ENCODE measurements around the gene TUT1. TPM values are rescaled to one million over a fixed set of nuclear protein-coding genes. Genes with fewer than 3 reads are reported as not detected.

The TUT1 gene
- total and polyA plus RNA-seq, 9 donors = 7.8 to 16.9 (median 14.7) TPM

DNA sequence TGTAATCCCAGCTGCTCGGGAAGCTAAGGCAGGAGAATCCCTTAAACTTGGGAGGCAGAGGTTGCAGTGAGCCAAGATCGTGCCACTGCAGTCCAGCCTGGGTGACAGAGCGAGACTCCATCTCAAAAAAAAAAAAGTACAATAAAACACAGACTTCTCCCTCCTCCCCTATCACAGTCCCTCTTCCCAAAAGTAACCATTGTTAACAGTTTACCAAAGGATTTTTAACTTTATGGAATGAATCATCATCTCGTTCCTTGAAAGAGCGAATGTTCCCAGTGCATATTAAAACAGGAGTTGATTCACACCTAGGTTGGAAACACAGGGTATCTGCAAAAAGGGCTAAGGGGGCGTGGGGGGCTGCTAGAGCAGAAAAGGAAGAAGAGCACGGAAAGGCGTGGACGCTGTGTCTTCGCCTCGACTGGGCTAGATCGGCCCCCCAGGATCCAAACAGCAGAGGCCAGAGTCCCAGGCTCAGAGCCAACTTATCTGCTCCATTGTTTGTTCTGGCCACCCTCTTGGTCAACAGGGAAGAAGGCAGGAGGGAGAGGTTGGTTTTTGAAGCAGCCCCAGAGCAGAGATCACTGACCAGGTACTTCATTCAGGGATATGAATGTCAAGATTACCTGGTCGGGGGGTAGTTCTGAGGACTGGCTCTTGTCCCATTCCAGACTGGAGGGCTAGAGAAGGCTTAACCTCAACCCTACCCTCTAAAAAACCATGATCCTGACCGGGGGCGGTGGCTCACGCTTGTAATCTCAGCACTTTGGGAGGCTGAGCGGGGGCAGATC lies 42.6 kb downstream of the TUT1 start:
- Histone ChIP-seq H3K36me3 (ENCODE audit: control insufficient read depth, insufficient read depth, low read length) (no peaks in the 10 kb centered on the region), H3K9me3 (replicated peaks; ENCODE audit: control insufficient read depth, low read depth, low read length) (no peaks in the 10 kb centered on the region), H3K27me3 (ENCODE audit: control insufficient read depth, insufficient read depth, low read length) (no peaks in the 10 kb centered on the region), H3K4me1 (ENCODE audit: control insufficient read depth, insufficient read depth, low read length) (peaks cover 66% of the 10 kb centered on the region), H3K27ac (ENCODE audit: low read length) (no peak overlapping the region), H3K4me3 (ENCODE audit: low read length) (no peak overlapping the region)
- 80% methylated on average over 13 of the region's 17 CpGs for WGBS (ENCODE audit: insufficient coverage)
- DNase-seq = no peak

DNA sequence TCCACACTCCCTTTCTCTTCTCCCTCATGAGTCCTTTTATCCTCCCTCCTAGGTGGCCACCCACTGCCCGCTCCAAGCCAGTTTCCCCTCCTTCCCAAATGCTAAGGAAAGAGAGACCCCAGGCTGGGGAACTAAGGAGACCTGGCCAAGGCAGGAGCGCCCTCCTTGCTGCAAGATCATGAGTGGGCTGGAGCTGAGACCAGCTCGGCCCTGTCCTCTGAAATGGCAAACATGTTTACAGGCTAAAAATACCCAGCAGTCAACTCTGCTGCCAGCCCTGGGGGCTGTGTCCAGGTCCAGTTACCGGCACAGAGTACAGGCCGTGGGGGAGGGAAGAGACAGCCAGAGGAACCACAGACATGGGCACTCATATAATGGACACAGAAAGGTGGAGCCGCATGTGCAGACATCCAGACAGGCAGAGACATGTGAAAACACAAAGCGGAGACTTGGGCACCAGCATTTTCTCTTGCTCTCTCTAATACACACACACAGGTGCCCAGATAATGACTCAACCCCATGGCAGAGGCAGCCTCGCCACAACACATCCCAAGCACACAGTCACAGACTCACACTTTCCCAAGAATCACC lies 43.5 kb downstream of the TUT1 start:
- DNase-seq = peak; percentile 67
- WGBS (ENCODE audit: insufficient coverage) = 43% methylated on average over 5 of the region's 8 CpGs
- H3K27ac ChIP-seq (ENCODE audit: low read length) = peak overlapping the region; percentile 94
- H3K9me3 ChIP-seq (replicated peaks; ENCODE audit: control insufficient read depth, low read depth, low read length) = no peaks in the 10 kb centered on the region
- H3K36me3 ChIP-seq (ENCODE audit: control insufficient read depth, insufficient read depth, low read length) = peaks cover 4% of the 10 kb centered on the region
- peaks cover 66% of the 10 kb centered on the region for H3K4me1 ChIP-seq (ENCODE audit: control insufficient read depth, insufficient read depth, low read length)
- H3K4me3 ChIP-seq (ENCODE audit: low read length) = peak overlapping the region; percentile 99
- no peaks in the 10 kb centered on the region for H3K27me3 ChIP-seq (ENCODE audit: control insufficient read depth, insufficient read depth, low read length)

DNA sequence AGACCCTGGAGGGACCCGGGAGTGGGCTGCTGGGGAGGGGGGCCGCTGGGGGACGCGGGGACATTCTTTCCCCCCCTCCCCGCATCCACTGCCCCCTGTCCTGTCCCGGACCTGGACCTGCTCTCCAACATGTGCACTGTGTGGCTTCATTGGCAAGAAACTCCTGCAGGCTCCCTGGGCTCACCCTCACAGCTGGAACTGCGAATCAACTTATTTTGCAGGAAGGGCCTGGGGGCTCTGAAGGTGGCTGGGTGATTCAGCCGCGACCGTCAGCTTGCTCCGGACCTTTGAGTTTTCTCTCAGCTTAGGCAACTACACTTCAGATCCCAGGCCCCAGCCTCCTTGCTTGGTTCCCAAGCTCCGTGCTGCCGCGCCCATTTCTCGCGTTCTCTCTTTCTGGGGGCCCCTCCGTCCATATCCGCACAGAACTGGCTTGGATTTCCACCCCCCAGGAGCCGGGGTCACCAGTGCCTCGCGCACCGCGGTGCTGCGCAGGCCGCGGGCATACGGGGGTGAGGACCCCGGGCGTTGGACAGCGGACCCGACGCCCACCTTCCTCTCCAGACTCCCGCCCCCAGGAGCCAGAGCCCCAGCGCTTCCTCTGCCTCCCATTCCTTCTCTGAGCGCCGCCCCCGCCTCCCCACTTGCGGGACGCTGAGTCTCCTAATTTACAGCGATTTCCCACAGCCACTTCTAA lies 44.2 kb downstream of the TUT1 start:
- WGBS (ENCODE audit: insufficient coverage) = 0% methylated on average over 26 of the region's 40 CpGs
- peaks cover 66% of the 10 kb centered on the region for H3K4me1 ChIP-seq (ENCODE audit: control insufficient read depth, insufficient read depth, low read length)
- peak; percentile 79 for DNase-seq

DNA sequence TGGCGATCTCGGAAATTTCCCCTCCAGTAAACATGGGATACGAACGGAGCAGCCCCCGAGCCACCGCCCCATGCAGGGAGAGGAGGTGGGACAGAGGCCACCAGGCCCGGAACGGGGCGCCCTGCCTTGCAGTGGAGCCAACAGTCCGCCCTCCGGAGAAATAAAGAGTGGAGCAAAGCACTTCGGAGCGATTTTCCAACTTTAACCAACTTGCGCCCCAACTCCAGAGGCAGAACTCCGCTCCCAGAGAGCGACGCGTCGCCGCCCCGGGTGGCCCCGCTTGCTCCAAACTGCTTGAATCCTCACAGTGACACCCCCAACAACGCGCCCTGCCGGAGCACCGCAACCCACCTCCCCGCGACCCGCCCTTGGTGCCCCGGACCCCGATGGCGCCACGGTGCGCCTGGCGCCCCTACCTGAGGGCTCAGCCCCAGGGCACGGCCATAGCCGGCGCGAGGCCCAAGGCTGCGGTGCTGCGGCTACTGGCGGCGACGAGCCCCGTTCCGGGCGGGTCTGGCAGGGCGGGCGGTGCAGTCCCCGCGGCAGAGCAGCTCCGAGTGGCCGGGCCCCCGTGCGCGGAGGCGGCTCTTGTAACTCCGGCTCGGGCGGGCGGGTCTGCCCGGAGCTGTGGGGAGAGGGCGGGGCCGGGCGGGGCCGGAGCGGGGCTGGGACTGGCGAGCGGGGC lies 44.9 kb downstream of the TUT1 start, which contains the start of gene AHNAK:
Gene AHNAK, minus strand, starts transcription at position 563 of the 685 bp plus-strand sequence. CDS start 10,708 bp downstream, outside the sequence.
- no peaks in the 10 kb centered on the region for H3K27me3 ChIP-seq (ENCODE audit: control insufficient read depth, insufficient read depth, low read length)
- WGBS (ENCODE audit: insufficient coverage) = 0% methylated on average over 60 of the region's 69 CpGs
- no peaks in the 10 kb centered on the region for H3K9me3 ChIP-seq (replicated peaks; ENCODE audit: control insufficient read depth, low read depth, low read length)
- peaks cover 66% of the 10 kb centered on the region for H3K4me1 ChIP-seq (ENCODE audit: control insufficient read depth, insufficient read depth, low read length)
- H3K4me3 ChIP-seq (ENCODE audit: low read length) = peak within 1 kb of the TSS; percentile 99
- peaks cover 9% of the 10 kb centered on the region for H3K36me3 ChIP-seq (ENCODE audit: control insufficient read depth, insufficient read depth, low read length)
- DNase-seq = peak; percentile 90
- peak within 1 kb of the TSS; percentile 98 for H3K27ac ChIP-seq (ENCODE audit: low read length)

More for the DNA sequence above, 44.2 kb downstream of the TUT1 start:
- H3K4me3 ChIP-seq (ENCODE audit: low read length) = peak overlapping the region; percentile 99
- no peaks in the 10 kb centered on the region for H3K9me3 ChIP-seq (replicated peaks; ENCODE audit: control insufficient read depth, low read depth, low read length)
- H3K27me3 ChIP-seq (ENCODE audit: control insufficient read depth, insufficient read depth, low read length) = no peaks in the 10 kb centered on the region
- H3K27ac ChIP-seq (ENCODE audit: low read length) = peak overlapping the region; percentile 94
- H3K36me3 ChIP-seq (ENCODE audit: control insufficient read depth, insufficient read depth, low read length) = peaks cover 4% of the 10 kb centered on the region

DNA sequence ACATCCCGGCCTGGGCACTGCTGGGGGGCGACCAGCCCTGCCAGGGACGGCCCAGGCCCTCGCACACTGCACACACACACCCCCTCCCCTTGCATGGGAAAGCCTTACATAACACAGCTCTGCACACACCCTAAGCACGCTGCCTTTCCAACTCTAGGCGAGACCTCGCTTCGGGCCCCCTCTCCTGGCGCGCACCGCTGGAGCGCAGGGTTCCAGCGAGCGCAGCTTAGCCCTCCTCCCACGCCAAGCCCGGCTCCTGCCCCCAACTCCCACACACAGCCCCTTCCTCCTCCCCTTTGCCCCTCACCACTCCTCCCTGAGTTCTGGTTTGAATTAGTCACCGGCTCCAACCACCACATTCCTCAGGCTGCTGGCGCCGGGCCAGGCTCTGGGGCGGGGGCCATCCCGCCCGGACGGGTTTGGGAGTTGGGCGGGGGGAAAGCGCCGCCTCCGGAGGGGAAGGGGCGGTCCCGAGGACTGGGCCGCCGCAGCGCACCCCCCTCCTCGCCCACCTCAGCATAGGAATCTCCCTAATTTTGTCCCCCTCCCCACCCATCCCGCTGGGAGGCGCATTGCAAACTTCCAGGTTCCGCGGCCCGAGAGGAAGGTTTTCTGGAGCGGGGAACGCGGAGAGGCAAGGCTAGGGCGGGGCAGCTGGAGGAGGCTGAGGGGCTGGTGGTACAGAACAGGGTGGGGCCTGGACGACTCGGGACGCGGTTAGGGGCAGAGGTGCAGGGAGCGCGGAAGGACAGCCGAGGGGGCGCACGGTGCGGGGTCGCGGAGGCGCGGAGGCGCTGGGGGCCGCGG lies 45.7 kb downstream of the TUT1 start:
- DNase-seq = peak; percentile 98
- no peaks in the 10 kb centered on the region for H3K27me3 ChIP-seq (ENCODE audit: control insufficient read depth, insufficient read depth, low read length)
- peak overlapping the region; percentile 98 for H3K27ac ChIP-seq (ENCODE audit: low read length)
- H3K36me3 ChIP-seq (ENCODE audit: control insufficient read depth, insufficient read depth, low read length) = peaks cover 12% of the 10 kb centered on the region
- H3K9me3 ChIP-seq (replicated peaks; ENCODE audit: control insufficient read depth, low read depth, low read length) = no peaks in the 10 kb centered on the region
- peak overlapping the region; percentile 99 for H3K4me3 ChIP-seq (ENCODE audit: low read length)
- peaks cover 66% of the 10 kb centered on the region for H3K4me1 ChIP-seq (ENCODE audit: control insufficient read depth, insufficient read depth, low read length)
- 0% methylated on average over 23 of the region's 59 CpGs for WGBS (ENCODE audit: insufficient coverage)

DNA sequence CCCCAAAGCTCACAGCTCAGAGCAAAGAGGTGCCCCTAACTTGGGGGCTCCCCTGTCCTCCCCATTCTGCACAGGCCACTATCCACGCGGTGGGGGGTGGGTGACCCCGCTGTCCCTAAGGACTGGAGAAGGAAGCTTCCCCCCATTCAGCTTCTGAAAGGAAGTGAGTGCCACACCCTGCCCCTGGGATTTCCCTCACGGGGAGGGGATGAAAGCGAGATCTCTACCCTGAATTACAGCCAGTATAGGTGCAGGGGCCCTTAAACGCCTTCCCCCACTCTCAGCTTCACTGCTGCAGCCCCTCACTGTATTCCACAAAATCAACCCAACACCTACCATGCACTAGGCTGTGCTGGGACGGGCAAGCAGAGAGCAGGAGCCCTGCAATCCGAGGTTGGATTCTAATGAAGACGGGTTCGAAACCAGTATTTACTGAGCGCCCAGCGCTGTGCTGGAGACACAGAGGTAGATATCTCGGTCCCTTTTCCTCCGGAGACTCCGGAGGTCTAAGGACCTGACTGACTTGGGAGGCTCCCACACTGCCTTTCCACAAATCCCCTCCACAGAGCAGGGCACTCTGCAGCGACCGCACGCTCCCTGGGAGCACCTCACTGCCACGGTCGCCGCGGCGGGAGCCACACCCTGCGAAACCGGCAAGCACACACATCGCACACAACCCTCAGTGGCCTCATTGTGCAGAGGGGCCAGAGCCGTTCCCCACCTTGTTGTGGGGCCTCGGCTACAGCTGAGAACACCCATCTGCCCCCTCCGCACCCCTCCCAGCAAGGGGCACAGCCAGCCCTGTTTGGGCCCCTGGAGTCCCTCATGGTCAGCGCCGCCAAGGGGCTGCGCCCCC lies 46.5 kb downstream of the TUT1 start:
- H3K9me3 ChIP-seq (replicated peaks; ENCODE audit: control insufficient read depth, low read depth, low read length) = no peaks in the 10 kb centered on the region
- H3K4me3 ChIP-seq (ENCODE audit: low read length) = peak overlapping the region; percentile 99
- peak overlapping the region; percentile 98 for H3K27ac ChIP-seq (ENCODE audit: low read length)
- no peaks in the 10 kb centered on the region for H3K27me3 ChIP-seq (ENCODE audit: control insufficient read depth, insufficient read depth, low read length)
- DNase-seq = peak; percentile 61
- 0% methylated on average over 20 of the region's 32 CpGs for WGBS (ENCODE audit: insufficient coverage)
- H3K36me3 ChIP-seq (ENCODE audit: control insufficient read depth, insufficient read depth, low read length) = peaks cover 12% of the 10 kb centered on the region
- peaks cover 74% of the 10 kb centered on the region for H3K4me1 ChIP-seq (ENCODE audit: control insufficient read depth, insufficient read depth, low read length)

DNA sequence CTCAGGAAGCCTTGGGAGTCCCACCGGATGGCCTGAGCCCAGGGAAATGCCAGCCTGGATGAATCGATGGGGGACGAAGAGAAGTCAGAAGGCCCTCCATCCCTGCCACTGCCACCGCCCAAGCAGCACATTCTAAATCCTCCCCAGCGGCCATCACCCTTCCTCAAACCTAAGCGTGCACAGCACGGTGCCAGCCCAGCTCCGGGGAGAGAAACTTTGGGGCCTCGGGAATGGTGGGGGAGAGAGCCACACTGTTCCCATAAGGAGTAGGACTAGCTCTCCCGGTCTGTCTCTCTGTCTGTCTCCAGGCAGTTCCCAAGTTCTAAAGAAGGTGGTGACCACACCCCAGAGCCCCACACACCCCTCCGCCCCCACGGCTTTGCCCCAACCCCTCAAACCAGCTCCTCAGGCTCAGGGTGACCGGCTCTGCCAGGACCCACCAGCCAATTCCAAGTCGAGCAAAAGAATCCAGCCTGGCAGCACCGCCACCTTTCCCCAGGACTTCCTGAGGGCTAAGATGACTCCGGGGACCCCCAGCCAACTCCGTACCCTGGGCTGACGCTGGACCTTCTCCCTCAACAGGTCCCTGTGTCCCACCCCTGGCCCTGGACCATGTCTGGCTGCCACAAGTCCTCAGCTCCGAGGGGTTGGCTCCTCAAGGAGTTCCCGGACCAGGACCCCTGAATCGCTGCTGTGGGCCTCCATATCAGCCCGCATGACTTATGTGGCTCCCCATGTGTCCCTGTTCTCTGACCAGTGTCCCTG lies 47.5 kb downstream of the TUT1 start:
- H3K36me3 ChIP-seq (ENCODE audit: control insufficient read depth, insufficient read depth, low read length) = peaks cover 17% of the 10 kb centered on the region
- no peak for DNase-seq
- H3K4me3 ChIP-seq (ENCODE audit: low read length) = peak overlapping the region; percentile 99
- no peaks in the 10 kb centered on the region for H3K9me3 ChIP-seq (replicated peaks; ENCODE audit: control insufficient read depth, low read depth, low read length)
- WGBS (ENCODE audit: insufficient coverage) = 25% methylated on average over 11 of the region's 22 CpGs
- H3K4me1 ChIP-seq (ENCODE audit: control insufficient read depth, insufficient read depth, low read length) = peaks cover 77% of the 10 kb centered on the region
- H3K27me3 ChIP-seq (ENCODE audit: control insufficient read depth, insufficient read depth, low read length) = no peaks in the 10 kb centered on the region
- H3K27ac ChIP-seq (ENCODE audit: low read length) = peak overlapping the region; percentile 98

DNA sequence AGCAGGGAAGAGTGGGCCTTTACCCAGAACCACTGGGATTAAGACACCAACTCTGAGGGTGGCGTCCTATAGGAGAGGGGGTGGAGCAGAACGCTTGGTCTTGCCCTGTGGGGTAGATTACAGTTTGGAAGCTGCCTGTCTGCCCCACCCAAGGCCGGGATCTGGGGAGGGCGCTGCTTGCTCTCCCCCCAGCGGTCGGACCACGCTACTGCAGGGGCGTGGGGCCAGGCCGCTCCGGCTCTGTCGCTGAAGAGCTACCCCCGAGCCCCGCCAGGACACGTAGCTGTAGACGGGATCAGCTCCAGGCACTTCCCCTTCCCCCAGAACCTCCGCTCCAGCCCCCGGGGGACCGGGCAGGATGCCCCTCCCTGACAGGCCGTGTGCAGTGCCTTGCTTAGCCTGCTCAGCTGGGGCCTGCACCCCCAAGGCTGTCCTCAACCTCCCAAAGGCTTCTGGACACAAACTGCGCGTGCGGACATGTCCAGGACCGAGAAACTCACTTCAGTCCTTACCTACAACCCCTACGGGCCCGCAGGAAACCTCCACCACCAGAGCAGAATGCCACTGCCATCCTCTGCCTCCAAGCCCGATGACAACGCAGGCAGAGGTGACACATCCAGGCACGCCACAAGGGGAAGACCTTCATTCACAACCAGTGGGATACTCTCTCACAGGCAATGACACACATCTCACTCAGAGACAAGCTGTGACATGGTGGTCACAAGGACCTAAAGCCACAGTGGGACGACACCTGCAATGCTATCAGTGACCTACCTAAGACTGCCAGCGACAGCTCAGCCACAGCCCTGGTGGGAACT lies 48.4 kb downstream of the TUT1 start:
- no peaks in the 10 kb centered on the region for H3K27me3 ChIP-seq (ENCODE audit: control insufficient read depth, insufficient read depth, low read length)
- peaks cover 78% of the 10 kb centered on the region for H3K4me1 ChIP-seq (ENCODE audit: control insufficient read depth, insufficient read depth, low read length)
- WGBS (ENCODE audit: insufficient coverage) = 7% methylated on average over 30 of the region's 30 CpGs

More for the DNA sequence above, 48.4 kb downstream of the TUT1 start:
- Histone ChIP-seq H3K9me3 (replicated peaks; ENCODE audit: control insufficient read depth, low read depth, low read length) (no peaks in the 10 kb centered on the region), H3K4me3 (ENCODE audit: low read length) (peak overlapping the region; percentile 99), H3K36me3 (ENCODE audit: control insufficient read depth, insufficient read depth, low read length) (peaks cover 22% of the 10 kb centered on the region), H3K27ac (ENCODE audit: low read length) (peak overlapping the region; percentile 98)
- peak; percentile 90 for DNase-seq

All from muscle of leg (tissue), 11 donors.